Peyer's patch (tissue), 4 donors: ENCODE results near the gene ZZZ3. TPM values are rescaled to one million over a fixed set of nuclear protein-coding genes. Genes with fewer than 3 reads are reported as not detected.
A peak's percentile ranks its signal among the peaks of the same experiment; 100 is the strongest.

Experiments
- DNase-seq, 3 donors: peaks; one replicate each; pipeline ENCODE4 v3.0.0-alpha.2; 2017 to 2019
- H3K27ac ChIP-seq, 4 donors: fragments of 200-600 bp; sonication (generic); one replicate each; pipeline ENCODE4 v1.5.1; 2016 to 2019
- H3K27me3 ChIP-seq, 2 donors: fragments of 200-600 bp; sonication (generic); one replicate each; pipeline ENCODE4 v1.5.1; 2019
- H3K36me3 ChIP-seq, 3 donors: fragments of 200-600 bp; sonication (generic); one replicate each; pipeline ENCODE4 v1.5.1; 2016 to 2019
- H3K4me1 ChIP-seq, 4 donors: fragments of 200-600 bp; sonication (generic); one replicate each; pipeline ENCODE4 v1.5.1; 2016 to 2019
- H3K4me3 ChIP-seq, 4 donors: fragments of 200-600 bp; sonication (generic); 1 replicate in 3 of 4; 2 replicates in 1 of 4; pipeline ENCODE4 v1.5.1; 2016 to 2019; ENCODE audit warnings: mild to moderate bottlenecking in 1 of 4
- H3K9me3 ChIP-seq, 4 donors: fragments of 200-600 bp; sonication (generic); one replicate each; pipeline ENCODE4 v1.5.1; 2016 to 2019; ENCODE audit warnings: mild to moderate bottlenecking in 1 of 4
- CTCF ChIP-seq, 6 experiments: fragments of 450-650 bp in 4 of 6; fragments of 200-600 bp in 2 of 6; sonication (generic) in 1 of 6; IDR thresholded peaks; one replicate each; pipeline ENCODE4 v1.5.1; 2017 to 2019; ENCODE audit warnings: antibody characterized with exemption in 6 of 6, mild to moderate bottlenecking in 3 of 6, moderate library complexity in 1 of 6
- POLR2A ChIP-seq, 2 donors: fragments of 450-650 bp; IDR thresholded peaks; one replicate each; pipeline ENCODE4 v1.5.1; 2017; ENCODE audit warnings: antibody characterized with exemption in 2 of 2, mild to moderate bottlenecking in 2 of 2, moderate library complexity in 2 of 2
- total RNA-seq, 4 donors: library from RNA; depleted of rRNA; stranded (reverse); fragments of >200 nt; gene quantifications; one replicate each; pipeline ENCODE4 v1.1.0, GENCODE V29; 2016

ZZZ3 gene
- 10 to 100 TPM; 44.6 to 67.8 (median 55.6) TPM for total RNA-seq

- Histone ChIP-seq H3K27ac (peak within 1 kb of the TSS; percentile 91 to 94 (median 93)), H3K27me3 (no peaks in the 10 kb centered on the region), H3K36me3 (no peaks in the 10 kb centered on the region), H3K4me1 (peaks cover 0 to 36% (median 0%) of the 10 kb centered on the region in 4 donors), H3K4me3 (peak within 1 kb of the TSS; percentile 72 to 94 (median 76)), H3K9me3 (no peaks in the 10 kb centered on the region)
- peak; percentile 90 to 98 (median 93) for DNase-seq
- TF ChIP-seq CTCF (IDR thresholded peaks at IDR 0.05) (peak in 1 of 6 experiments; percentile 21), POLR2A (IDR thresholded peaks at IDR 0.05) (peak in 1 of 2 donors; percentile 18)
Measured at GRCh38 chr1:77682460-77683159, at the start of gene ZZZ3. Gene ZZZ3, minus strand, starts transcription at chr1:77682658. Its CDS starts 49,304 bp downstream, at chr1:77633354.

DNA sequence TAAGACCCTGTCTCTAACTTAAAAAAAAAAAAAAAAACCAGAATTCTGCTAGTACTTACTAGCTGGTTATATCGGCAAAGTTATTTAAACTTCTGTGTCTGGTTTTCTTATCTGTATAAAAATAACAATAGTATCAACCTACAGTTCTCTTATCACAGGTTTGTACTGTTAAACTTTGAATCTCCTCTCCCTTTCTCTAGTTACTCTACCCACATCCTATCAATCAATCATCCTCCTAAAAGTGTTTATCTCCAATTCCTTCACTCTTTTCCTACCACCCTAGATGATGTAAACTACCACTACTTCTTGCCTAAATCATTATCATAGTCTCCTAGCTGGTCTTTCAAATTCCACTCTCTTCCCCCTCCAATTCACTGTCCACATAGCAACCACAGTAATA lies 49.6 kb upstream of the ZZZ3 start:
- H3K4me3 ChIP-seq = no peak overlapping the region
- no peaks in the 10 kb centered on the region for H3K27me3 ChIP-seq
- peaks cover 0 to 62% (median 0%) of the 10 kb centered on the region in 3 donors for H3K36me3 ChIP-seq
- TF ChIP-seq POLR2A (IDR thresholded peaks at IDR 0.05) (no peak), CTCF (IDR thresholded peaks at IDR 0.05) (no peak)
- DNase-seq = no peak
- no peaks in the 10 kb centered on the region for H3K9me3 ChIP-seq
- H3K4me1 ChIP-seq = no peaks in the 10 kb centered on the region
- H3K27ac ChIP-seq = no peak overlapping the region

- TF ChIP-seq CTCF (IDR thresholded peaks at IDR 0.05) = no peak
- DNase-seq = no peak
- Histone ChIP-seq H3K9me3 (no peaks in the 10 kb centered on the region), H3K27me3 (no peaks in the 10 kb centered on the region), H3K27ac (no peak overlapping the region), H3K4me1 (no peaks in the 10 kb centered on the region), H3K4me3 (no peak overlapping the region), H3K36me3 (peaks cover 0 to 94% (median 4%) of the 10 kb centered on the region in 3 donors)
Measured at GRCh38 chr1:77725706-77726105, 43.2 kb upstream of the ZZZ3 start.

GRCh38 chr1:77718181-77718580 lies 35.7 kb upstream of the ZZZ3 start:
- no peak overlapping the region for H3K27ac ChIP-seq
- no peaks in the 10 kb centered on the region for H3K9me3 ChIP-seq
- DNase-seq = no peak
- H3K4me3 ChIP-seq = no peak overlapping the region
- TF ChIP-seq POLR2A (IDR thresholded peaks at IDR 0.05) = no peak
- no peak for TF ChIP-seq CTCF (IDR thresholded peaks at IDR 0.05)
- H3K4me1 ChIP-seq = no peaks in the 10 kb centered on the region
- no peaks in the 10 kb centered on the region for H3K27me3 ChIP-seq
- peaks cover 0 to 97% (median 4%) of the 10 kb centered on the region in 3 donors for H3K36me3 ChIP-seq

- Histone ChIP-seq H3K9me3 (no peaks in the 10 kb centered on the region), H3K36me3 (peaks cover 0 to 98% (median 0%) of the 10 kb centered on the region in 3 donors), H3K4me3 (no peak overlapping the region), H3K27me3 (no peaks in the 10 kb centered on the region), H3K4me1 (no peaks in the 10 kb centered on the region), H3K27ac (no peak overlapping the region)
- TF ChIP-seq CTCF (IDR thresholded peaks at IDR 0.05) (no peak), POLR2A (IDR thresholded peaks at IDR 0.05) (no peak)
- no peak for DNase-seq
Measured at GRCh38 chr1:77716065-77716464, 33.6 kb upstream of the ZZZ3 start.
